Adrenal gland (tissue), 5 donors: ENCODE data around the gene MOB3B.
"Not testable (repeated sequence)": the region's sequence is repeated elsewhere in the genome, so short reads cannot be mapped to it uniquely, and the experiment has no call there.

Experiments used
- POLR2A ChIP-seq, 2 donors: fragments of 450-650 bp; IDR thresholded peaks; one replicate each; pipeline ENCODE4 v1.6.1; 2017; ENCODE audit warnings: antibody characterized with exemption in 2 of 2, mild to moderate bottlenecking in 2 of 2, moderate library complexity in 1 of 2
- TF ChIP-seq, protein P1 (sequence below), 6 experiments: fragments of 450-650 bp in 4 of 6; fragments of 200-600 bp in 2 of 6; sonication (generic) in 1 of 6; IDR thresholded peaks; 1 replicate in 5 of 6; 2 replicates in 1 of 6; pipeline versions ENCODE4 v1.5.1 to v1.8.0; 2016 to 2021; ENCODE audit warnings: antibody characterized with exemption in 6 of 6, mild to moderate bottlenecking in 2 of 6, moderate library complexity in 1 of 6
- donor health status: DM: no; HTN: no; CAD: no.

DNA sequence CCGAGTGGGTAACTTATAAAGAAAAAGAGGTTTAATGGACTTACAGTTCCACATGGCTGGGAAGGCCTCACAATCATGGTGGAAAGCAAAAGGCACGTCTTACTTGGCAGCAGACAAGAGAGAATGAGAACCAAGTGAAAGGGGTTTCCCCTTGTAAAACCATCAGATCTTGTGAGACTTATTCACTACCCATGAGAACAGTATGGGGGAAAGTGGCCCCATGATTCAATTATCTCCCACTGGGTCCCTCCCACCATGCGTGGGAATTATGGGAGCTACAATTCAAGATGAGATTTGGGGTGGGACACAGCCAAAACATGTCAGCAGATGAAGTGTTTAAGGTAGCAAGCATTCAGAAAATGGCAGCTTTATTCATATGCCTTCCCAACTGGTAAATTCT is 81.3 kb downstream of the MOB3B start:
- TF ChIP-seq, protein P1, sequence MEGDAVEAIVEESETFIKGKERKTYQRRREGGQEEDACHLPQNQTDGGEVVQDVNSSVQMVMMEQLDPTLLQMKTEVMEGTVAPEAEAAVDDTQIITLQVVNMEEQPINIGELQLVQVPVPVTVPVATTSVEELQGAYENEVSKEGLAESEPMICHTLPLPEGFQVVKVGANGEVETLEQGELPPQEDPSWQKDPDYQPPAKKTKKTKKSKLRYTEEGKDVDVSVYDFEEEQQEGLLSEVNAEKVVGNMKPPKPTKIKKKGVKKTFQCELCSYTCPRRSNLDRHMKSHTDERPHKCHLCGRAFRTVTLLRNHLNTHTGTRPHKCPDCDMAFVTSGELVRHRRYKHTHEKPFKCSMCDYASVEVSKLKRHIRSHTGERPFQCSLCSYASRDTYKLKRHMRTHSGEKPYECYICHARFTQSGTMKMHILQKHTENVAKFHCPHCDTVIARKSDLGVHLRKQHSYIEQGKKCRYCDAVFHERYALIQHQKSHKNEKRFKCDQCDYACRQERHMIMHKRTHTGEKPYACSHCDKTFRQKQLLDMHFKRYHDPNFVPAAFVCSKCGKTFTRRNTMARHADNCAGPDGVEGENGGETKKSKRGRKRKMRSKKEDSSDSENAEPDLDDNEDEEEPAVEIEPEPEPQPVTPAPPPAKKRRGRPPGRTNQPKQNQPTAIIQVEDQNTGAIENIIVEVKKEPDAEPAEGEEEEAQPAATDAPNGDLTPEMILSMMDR (IDR thresholded peaks at IDR 0.05), result not testable (repeated sequence)
- not testable (repeated sequence) for TF ChIP-seq POLR2A (IDR thresholded peaks at IDR 0.05)
